HepG2 (cell line): ENCODE data around the gene HNRNPC. TPM values are rescaled to one million over a fixed set of nuclear protein-coding genes. Genes with fewer than 3 reads are reported as not detected.
A peak's percentile ranks its signal among the peaks of the same experiment; 100 is the strongest.

ENCODE experiments used
- ATF4 ChIP-seq, 2 experiments: fragments of 450-650 bp in 1 of 2; sonication (generic) in 1 of 2; formaldehyde crosslinking; IDR thresholded peaks; 2 replicates each; pipeline versions ENCODE4 v1.5.0 to v1.8.0; 2020 to 2022; ENCODE audit warnings: mild to moderate bottlenecking in 1 of 2, missing genetic modification reagents in 1 of 2
- CENPT ChIP-seq: sonication (generic); formaldehyde crosslinking; IDR thresholded peaks from 2 replicates; pipeline ENCODE4 v1.8.0; 2022; ENCODE audit warnings: low read depth, mild to moderate bottlenecking, moderate library complexity, missing genetic modification reagents
- CTCF ChIP-seq: sonication (generic); formaldehyde crosslinking; IDR thresholded peaks from 2 replicates; pipeline ENCODE4 v1.5.0; 2020; ENCODE audit warnings: mild to moderate bottlenecking, missing genetic modification reagents, moderate library complexity
- EP300 ChIP-seq, 3 experiments: sonication (generic) in 1 of 3; formaldehyde crosslinking in 1 of 3; IDR thresholded peaks; 2 replicates each; pipeline versions ENCODE4 v1.5.1 to v1.6.1; 2011 to 2020; ENCODE audit warnings: low read depth in 2 of 3, low read length in 2 of 3, borderline replicate concordance in 1 of 3, improper control_type of control experiment in 1 of 3, mild to moderate bottlenecking in 1 of 3, missing genetic modification reagents in 1 of 3, moderate library complexity in 1 of 3
- FIP1L1 ChIP-seq: fragments of 200-400 bp; formaldehyde crosslinking; IDR thresholded peaks from 2 replicates; pipeline ENCODE4 v1.6.1; 2018; ENCODE audit warnings: low read depth, mild to moderate bottlenecking, low read length, moderate library complexity, borderline replicate concordance; ENCODE audit not compliant: insufficient read depth
- GTF3A ChIP-seq: sonication (generic); formaldehyde crosslinking; conservative IDR thresholded peaks from 2 replicates; pipeline ENCODE4 v1.4.0; 2020; ENCODE audit warnings: mild to moderate bottlenecking, missing genetic modification reagents
- HNRNPK ChIP-seq: fragments of 200-400 bp; formaldehyde crosslinking; IDR thresholded peaks from 2 replicates; pipeline ENCODE4 v1.6.1; 2018; ENCODE audit warnings: low read length, low read depth, moderate library complexity, mild to moderate bottlenecking; ENCODE audit not compliant: poor library complexity, severe bottlenecking
- TBX2 ChIP-seq: sonication (generic); formaldehyde crosslinking; IDR thresholded peaks from 2 replicates; pipeline ENCODE4 v1.5.0; 2020; ENCODE audit warnings: missing genetic modification reagents, mild to moderate bottlenecking, borderline replicate concordance
- TFE3 ChIP-seq: IDR thresholded peaks from 2 replicates; pipeline ENCODE4 v1.6.1; 2016
- THRA ChIP-seq: sonication (generic); formaldehyde crosslinking; IDR thresholded peaks from 2 replicates; pipeline ENCODE4 v1.4.0; 2020; ENCODE audit warnings: missing genetic modification reagents, borderline replicate concordance
- USF2 ChIP-seq, 2 experiments: sonication (generic) in 1 of 2; formaldehyde crosslinking in 1 of 2; IDR thresholded peaks; 2 replicates each; pipeline versions ENCODE4 v1.5.1 to v1.6.1; 2011 to 2020; ENCODE audit warnings: borderline replicate concordance in 1 of 2, low read depth in 1 of 2, low read length in 1 of 2, mild to moderate bottlenecking in 1 of 2, missing genetic modification reagents in 1 of 2, moderate library complexity in 1 of 2
- ZFYVE20 ChIP-seq: sonication (generic); formaldehyde crosslinking; IDR thresholded peaks from 2 replicates; pipeline ENCODE4 v1.8.0; 2023; ENCODE audit warnings: low read depth, mild to moderate bottlenecking, moderate library complexity, missing genetic modification reagents, borderline replicate concordance
- ZKSCAN1 ChIP-seq: fragments of 150-350 bp; IDR thresholded peaks from 2 replicates; pipeline ENCODE4 v1.6.1; 2014; ENCODE audit warnings: low read length
- ZNF747 ChIP-seq: sonication (generic); formaldehyde crosslinking; IDR thresholded peaks from 2 replicates; pipeline ENCODE4 v1.8.1; 2023; ENCODE audit warnings: missing genetic modification reagents, mild to moderate bottlenecking, borderline replicate concordance
- ZNF770 ChIP-seq: sonication (generic); formaldehyde crosslinking; IDR thresholded peaks from 2 replicates; pipeline ENCODE4 v1.5.0; 2020; ENCODE audit warnings: mild to moderate bottlenecking, missing genetic modification reagents
- ZNF784 ChIP-seq: sonication (generic); formaldehyde crosslinking; IDR thresholded peaks from 2 replicates; pipeline ENCODE4 v1.5.1; 2020; ENCODE audit warnings: missing genetic modification reagents, mild to moderate bottlenecking, borderline replicate concordance
- polyA plus RNA-seq, 8 experiments: library from polyadenylated mRNA; depleted of rRNA in 3 of 8; stranded (reverse) in 7 of 8; unstranded in 1 of 8; fragments of >200 nt; fragmentation: Illumina TruSeq in 4 of 8; extraction: Trizol in 4 of 8; gene quantifications; 2 replicates each; pipeline versions ENCODE4 v1.2.1 to v1.2.3, GENCODE V29; 2011 to 2016; ENCODE audit warnings: low read depth in 4 of 8, missing spikeins in 1 of 8, mixed read lengths in 1 of 8; ENCODE audit not compliant: insufficient read depth in 1 of 8
- total RNA-seq, 5 experiments: library from RNA; depleted of rRNA; stranded (reverse); fragments of >200 nt; fragmentation: Illumina TruSeq; extraction: Trizol; gene quantifications; 2 replicates each; pipeline ENCODE4 v1.2.3, GENCODE V29; 2016; ENCODE audit warnings: low read depth in 1 of 5

The HNRNPC gene
- total and polyA plus RNA-seq, 2 of the 13 experiments (the other 11 are each of a cell fraction or from before 2014, with no cell fraction given): 628 to 1,099 TPM

GRCh38 chr14:21298358-21298757, 29.1 kb upstream of the HNRNPC start (continued):
- TF ChIP-seq ZNF770 (CRISPR knock-in tag) (peak; percentile 98), EP300 (IDR thresholded peaks at IDR 0.05; ENCODE audit: low read depth in 2 of 2, low read length in 2 of 2) (no peak), EP300 (CRISPR knock-in tag; IDR thresholded peaks at IDR 0.05; ENCODE audit: borderline replicate concordance) (peak; percentile 9; the same call in 1 of the 2 replicates), ZNF747 (CRISPR knock-in tag) (no peak), ZFYVE20 (no peak), CTCF (CRISPR knock-in tag) (no peak), USF2 (IDR thresholded peaks at IDR 0.05; ENCODE audit: low read depth, low read length) (no peak), USF2 (CRISPR knock-in tag; IDR thresholded peaks at IDR 0.05; ENCODE audit: borderline replicate concordance) (no peak), TFE3 (no peak), CENPT (CRISPR knock-in tag) (no peak), FIP1L1 (no peak), GTF3A (no peak), TBX2 (CRISPR knock-in tag) (peak; percentile 54; the same call in 1 of the 2 replicates), ZKSCAN1 (no peak), HNRNPK (no peak), ATF4 (CRISPR knock-in tag; IDR thresholded peaks at IDR 0.05) (no peak), ZNF784 (CRISPR knock-in tag) (no peak), THRA (no peak)
